GM21526 (cell line): ENCODE results near the gene ARHGAP4.

Experiments used
- ATAC-seq: cut with Tn5 transposase; IDR thresholded peaks from one replicate; pipeline ENCODE4 v1.9.1; 2021; ENCODE audit warnings: moderate library complexity; ENCODE audit not compliant: unreplicated experiment, low FRiP score

Gene ARHGAP4

DNA sequence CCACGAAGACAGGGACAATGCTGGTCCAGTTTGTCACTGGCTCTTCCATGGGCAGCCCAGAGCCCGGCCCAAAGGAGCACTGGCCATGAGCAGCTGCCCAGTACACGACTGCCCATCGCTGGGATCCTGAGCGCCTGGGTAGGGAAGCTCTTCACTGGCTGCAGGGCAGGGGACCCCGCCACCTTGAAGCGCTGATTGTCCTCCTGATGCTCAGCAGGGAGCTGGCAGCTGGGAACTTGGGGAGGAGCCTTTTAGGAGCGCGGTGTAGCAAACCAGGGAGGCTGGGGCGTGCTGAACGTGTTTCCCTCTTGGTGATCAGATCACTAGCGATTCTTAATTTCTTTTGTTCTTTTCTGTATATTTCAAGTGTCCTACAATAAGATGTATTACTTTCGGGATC, 41.9 kb downstream of the ARHGAP4 start:
- ATAC-seq = no peak

DNA sequence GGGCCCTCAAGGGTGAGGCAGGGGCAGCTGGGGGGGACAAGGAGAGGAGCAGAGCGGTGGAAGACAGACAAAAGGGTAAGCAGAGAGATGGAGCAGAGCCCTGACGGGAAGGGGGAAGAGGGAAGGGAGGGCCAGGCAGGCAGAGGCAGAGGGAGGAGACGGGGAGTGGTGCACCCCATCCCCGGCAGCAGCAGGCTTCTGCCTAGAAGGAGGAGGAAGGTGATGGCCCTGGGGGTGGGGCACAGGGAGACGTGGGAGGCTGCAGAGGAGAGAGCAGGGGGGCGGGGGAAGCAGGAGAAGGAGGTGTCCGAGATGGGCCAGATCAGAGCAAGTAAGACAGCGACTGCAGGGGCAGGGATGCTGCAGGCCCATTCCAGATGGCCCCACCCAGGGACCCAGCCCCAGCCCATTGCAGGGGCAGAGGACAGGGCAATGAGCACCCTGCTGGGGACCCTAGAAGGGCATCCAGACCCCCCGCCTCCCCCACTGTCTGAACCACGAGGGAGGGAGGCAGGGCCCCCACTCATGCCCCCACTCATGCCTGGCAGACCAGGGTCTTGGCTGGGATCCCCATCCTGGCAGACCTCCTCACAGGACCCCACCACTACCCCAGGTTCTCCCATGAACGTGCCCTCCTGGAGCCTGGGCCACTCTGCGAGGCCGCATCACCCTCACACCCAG, 42.8 kb downstream of the ARHGAP4 start:
- ATAC-seq = no peak

DNA sequence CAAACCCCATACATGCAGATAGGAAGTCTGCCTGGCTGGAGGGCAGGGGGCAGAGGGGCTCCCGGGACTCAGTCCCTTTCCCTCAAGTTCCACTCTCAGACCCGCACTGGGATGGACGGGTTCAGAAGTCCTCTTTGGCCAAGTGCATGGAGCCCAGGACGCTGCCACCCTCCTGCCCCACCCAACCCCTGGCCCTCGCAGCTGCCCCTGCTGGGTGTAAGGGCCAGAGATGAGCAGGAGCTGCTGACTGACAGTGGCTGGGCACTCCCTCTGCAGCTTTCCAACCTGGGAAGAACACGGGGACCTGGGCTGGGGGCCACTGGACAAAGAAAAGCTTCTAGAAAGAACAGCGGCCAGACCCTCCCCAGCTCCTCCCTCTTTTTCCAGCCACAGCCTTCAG, 43.5 kb downstream of the ARHGAP4 start:
- ATAC-seq = no peak

DNA sequence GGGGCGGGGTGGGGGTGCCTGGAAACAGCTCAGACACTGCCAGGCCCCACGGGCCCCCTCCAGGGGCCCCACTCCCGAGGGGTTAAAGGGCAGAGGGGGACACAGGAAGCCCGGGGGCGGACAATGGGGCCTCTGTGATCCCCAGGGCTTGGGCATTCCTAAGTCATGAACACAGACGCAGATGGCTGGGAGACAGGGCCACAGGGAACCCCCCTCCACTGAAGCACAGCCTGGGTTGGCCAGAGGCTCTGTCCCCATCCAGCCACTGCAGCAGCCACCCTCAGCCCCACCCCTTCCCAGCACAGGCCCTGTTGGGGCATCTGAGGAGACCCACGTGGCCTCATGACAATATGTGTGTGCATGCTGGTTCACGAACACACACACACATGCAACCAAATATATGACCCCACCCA, 44.0 kb downstream of the ARHGAP4 start:
- ATAC-seq = no peak

DNA sequence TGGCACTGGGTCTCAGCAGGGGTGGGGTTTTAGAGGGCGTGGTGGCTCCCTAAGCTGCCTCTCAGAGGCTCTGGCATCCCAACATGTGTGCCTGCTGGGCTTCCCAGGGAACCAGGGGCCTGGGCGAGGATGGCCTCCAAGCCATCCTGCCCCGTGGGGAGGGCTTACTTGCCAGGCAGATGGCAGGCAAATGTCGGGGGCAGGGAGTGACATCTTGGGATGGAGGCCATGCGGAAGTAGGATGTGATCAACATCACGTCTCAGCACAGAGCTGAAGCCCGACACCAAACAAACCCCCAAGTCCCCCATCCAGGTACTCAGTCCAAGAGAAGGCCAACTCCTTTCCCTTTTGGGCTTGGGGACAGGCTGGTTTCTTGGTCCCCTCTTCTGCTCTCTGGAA, 44.8 kb downstream of the ARHGAP4 start:
- no peak for ATAC-seq

DNA sequence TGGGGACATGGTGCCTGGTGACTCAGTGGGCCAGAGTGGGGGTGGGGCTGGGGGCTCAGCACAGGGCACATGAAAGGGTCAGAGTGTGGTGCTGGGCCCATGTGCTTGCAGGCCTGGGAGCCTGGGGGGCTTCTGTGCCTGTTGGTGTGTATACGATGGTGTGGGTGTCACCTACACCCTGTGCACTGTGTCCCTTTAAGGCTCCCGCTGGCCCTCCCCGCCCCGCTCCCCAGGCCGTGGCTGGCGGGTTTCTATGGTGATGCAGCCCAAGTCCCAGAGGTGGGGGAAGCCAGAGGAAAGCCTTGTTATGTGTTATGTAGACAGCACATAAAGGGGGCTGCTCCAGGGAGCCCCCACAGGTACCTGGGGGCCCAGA, 45.6 kb downstream of the ARHGAP4 start:
- no peak for ATAC-seq

DNA sequence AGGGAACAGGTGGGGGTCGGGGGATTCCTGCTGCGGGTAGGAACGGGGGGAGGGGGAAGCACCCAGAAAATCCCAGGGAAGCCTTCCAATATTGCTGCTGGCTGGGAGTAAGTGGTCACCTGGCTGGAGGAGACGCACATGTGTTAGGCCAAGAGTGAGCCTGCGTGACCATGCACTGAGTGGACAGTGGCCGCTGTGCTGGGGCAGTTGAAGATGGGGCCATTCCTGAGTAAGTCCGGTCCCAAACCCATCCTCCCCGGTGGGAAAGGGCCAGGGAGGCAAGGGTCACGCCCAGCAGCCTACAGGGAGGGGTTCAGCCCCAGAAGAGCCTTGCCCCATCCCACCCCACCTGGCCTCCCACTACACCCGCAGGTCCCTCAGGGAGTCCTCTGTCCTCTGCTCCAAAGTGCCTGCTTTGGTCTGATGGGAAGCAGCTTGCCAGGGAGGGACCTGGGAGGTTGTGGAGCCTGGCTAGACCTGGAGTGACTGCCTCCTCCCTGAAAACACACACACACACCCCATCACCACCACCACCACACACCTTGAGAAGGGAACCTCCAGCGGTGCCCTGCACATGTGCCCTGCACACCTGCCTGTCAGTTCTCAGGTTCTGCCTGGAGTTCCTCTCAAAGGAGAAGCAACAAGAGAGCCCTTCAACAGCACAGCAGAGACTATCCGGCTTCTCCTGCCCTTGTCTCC, 46.2 kb downstream of the ARHGAP4 start:
- no peak for ATAC-seq

DNA sequence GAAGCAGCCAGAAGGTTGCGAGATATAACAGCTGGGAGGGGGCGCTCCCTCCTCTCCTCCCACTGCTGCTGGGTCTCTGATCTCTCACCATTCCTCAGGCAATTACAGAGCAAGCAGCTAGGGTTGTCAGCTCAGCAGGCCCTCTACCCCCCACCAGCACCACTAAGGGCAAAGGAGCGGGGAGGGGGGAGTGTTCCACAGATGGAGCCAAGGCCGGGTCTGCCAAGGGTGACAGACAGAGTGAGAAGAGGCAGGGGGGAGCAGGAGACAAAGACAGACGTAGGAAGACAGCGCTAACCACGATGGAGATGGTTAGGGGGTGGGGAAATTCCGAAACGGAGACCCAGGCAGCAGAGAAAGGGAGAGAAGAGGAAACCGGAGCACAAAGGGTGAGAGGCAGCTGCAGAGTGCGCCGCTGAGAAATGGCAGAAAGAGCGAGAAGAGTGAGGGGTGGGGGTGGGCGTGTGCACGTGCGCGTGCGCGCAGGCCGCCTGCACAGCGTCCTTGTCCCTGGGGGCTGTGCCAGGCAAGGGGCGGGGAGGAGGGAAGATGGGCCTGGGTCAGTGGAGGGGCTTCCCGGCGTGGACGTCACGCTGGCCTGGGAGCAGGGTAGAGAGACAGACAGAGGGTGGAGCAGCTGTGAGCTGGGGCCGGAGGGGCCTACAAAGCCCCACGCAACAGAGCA, 47.0 kb downstream of the ARHGAP4 start:
- no peak for ATAC-seq

DNA sequence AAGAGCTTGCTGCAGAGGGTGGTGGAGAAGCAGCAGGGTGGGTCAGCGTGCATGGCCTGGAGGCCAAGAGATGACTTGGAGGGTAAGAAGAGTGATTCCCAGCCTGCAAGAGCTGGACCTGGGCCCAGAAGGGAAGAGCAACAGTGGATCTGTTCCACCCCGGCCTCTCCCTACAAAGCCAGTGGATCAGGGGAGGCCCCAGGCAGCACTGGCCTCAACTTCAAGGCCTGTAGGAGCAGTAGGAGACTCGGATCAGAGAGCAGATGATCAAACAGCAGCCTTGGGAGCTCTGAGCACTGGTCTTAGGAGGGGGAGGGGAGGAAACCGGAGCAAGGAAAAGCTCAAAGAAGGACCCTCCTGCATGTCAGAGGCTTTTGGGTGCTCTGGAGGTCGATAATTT, 47.7 kb downstream of the ARHGAP4 start:
- ATAC-seq = no peak

DNA sequence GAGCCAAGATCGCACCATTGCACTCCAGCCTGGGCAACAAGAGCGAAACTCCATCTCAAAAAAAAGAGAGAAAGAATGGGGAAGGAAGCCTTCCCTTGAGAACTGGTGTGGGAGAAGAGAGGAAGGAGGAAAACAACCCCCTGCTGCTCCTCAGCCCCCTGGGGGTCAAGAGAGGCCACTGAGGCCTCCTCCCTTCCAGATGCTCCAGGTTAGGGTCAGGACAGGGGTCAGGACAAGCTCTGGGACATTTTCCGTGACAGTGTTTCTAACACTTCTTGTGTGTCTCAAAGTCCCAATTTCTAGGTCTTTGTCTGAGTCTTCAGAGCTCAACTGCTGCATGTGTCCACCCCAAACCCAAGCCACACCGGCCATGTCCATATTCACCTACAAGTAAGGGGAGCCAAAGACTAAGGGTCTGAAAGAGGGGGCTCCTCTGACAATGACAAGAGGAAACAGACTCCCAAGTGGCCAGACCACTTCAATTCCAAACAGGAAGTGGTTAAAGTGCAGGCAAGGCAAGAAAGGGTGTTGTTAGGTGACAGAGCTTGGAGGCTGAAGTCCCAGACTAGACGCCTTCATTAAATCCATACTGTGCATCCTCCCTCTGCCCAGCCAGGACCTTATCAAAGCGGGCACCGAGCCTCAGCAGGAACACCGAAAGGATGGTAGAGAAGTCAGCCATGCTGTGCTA, 48.3 kb downstream of the ARHGAP4 start:
- ATAC-seq = no peak

DNA sequence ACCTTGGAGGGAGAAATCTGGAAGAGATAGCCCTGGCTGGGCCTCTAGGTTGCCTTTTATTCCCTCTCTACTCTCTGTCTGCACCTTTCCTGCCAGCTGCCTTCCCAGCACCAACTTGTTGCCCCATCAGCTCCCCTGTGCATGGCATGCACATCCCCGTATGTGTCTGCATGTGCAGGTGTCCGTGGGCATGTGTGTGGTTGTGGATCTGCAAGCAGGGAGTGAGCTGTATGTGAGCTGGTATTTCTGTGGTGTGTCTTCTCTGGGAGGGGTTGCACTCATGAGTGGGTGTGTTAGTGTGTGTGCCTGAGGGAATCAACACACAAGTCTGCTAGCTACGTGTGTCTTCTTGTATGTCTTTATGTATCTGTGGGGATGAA, 50.0 kb downstream of the ARHGAP4 start:
- ATAC-seq = no peak

DNA sequence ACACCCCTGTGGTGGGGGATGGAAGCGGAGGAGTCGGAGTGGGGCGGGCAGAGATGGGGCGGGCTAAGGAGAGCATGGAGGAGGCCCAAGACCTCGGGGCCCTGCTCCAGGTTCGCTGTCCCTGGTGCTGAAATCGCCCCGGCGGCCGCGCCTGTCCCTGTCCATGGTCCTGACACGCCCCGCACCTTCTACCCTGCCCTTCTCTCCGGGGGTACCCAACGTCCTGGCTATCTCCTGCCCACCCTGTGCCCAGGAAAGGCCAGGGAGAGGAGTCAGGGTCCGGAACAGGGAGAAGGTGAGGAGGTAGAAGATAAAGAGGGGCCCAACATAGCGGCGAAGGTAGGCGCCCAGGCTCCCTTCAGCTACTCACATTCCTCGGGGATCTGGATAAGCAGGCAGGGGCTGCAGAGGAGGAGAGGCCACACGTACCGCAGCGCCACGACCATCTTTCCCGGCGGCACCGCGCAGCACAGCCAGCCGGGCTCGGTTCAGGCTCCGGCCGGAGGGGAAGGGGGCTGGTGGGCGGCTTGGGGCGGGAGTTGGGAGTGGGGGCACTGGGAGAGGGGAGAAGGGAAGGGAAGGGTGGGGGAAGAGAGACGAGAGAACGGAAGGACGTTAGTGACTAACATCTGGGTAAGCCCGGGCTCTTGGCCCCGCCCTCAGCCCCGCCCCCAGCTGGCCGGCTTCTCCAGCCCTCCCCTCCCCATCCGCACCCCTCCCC, 50.5 kb downstream of the ARHGAP4 start:
- peak; percentile 48 for ATAC-seq

DNA sequence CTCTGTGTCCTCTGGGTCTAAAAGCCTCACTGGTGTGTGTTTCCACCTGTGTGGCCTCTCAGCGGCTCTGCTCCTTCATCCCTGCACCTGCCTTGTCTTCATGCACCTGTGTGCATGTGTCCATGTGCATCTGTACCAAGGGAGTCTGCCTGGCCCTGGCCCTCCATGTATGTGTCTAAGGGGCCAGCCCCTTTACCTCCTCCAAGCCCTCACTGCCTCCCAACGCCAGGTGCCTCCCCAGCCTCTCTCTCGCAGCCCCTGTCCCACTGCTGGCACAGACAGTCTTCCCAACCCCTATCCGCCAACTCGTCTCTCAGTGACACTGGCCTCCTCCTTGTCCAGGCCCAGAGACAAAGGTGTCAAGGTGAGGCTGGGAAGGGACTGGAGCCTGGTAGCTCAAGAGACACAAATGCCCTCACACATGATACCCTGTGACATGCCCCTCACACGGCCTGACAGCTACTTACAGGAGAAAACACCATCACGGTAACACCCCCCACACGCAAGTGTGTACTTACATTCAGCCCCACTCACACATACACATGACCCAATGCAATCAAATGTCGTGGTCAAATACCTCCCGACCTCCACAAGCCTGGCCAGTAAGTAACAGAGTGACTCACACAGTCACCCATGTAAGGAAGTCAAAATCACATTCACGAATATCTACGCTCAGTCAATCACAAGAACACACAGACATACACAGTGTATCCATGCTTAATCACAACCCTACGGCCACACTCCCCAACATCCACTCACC, 51.5 kb downstream of the ARHGAP4 start:
- no peak for ATAC-seq

DNA sequence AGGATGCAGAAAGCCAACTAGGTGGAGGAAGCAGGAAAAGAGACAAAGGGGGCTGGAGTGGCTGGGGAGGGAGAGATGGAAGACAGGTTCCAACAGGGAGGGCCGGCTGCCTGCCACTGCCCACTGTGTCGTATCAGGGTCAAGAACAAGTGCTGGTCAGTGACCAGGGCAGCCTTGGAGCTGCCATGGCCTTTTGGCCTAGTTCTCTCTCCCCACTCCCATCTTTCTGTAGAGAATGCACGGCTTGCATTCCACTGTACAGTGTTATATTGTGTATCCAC, 52.0 kb downstream of the ARHGAP4 start:
- no peak for ATAC-seq

DNA sequence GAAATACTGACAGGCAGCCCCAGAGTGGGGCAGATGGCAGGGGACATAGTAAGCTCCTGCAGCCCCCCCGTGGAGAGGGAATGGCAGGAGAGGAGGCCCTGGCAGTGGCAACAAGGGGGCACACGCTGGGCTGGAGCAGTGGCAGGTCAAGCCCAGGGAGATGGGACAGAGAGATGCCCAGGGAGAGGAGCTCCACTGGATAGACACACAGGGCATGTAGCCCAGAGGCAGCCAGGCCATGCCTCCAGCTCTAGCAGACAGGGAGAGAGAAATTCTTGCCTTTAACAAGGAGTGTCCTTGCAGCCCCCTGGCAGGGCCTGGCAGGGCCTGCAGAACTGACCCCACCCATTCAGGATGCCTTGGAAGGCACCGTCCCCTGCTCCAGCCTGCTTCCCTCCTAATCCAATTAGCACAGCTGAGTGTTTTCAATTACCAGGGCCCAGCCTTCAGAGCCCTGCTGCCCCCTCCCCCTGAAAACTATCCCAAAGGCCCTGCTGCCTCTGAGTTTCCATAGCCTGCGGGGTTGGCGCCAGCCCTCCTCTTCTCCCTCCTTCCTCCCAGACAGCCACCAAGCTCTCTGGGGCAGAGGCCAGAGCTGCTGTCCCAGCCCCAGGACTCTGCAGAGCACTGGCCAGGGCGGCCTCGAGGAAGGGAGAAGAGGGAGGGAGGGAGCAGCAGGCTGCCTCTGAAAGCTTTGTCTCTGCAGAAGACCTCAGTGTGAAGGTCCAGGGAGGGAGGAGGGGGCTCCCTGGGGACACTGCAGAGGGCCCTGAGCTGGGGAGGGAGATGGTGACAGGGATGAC, 52.6 kb downstream of the ARHGAP4 start:
- no peak for ATAC-seq

DNA sequence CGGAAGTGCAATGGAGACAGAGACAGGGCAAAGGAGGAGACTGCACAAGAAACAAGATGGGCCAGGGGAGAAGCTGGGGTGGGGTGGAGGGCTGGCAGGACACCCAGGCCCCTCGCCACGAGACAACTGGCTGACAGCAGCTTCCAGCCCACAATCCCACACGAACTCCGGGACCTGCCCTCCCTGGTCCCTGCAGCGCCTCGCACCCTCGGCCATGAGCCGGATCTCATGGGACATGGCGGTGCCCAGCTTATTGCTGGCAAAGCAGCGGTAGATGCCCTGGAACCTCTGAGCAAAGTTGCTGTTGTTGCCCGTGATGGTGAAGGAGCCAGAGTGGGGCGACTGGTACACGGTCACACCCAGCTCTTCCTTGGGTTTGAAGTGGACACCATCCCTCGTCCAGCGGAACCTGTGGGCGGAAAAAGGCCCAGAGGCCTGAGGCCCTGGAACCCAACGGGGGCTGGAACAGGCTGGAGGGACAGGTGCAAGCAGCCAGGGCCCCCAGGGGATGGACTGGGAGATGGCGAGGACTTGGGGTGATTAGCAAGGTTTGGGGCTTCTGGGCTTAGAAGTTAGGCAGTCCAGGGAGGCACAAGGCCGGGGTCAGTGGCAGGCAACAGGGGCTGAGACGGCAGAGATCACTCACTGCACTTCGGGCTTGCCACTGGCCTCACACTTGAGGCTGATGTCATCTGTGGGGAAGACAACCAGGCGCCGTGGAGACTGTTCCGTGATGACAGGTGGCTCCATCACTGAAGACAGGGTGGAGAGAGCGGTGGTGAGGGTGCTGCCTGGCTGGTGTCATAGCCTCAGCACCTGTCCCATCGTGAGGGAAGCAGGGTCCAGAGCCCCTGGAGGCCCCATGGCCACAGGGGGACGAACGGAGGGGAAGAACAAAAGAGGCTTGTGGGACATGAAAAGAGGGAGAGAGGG, 53.9 kb downstream of the ARHGAP4 start:
- no peak for ATAC-seq

DNA sequence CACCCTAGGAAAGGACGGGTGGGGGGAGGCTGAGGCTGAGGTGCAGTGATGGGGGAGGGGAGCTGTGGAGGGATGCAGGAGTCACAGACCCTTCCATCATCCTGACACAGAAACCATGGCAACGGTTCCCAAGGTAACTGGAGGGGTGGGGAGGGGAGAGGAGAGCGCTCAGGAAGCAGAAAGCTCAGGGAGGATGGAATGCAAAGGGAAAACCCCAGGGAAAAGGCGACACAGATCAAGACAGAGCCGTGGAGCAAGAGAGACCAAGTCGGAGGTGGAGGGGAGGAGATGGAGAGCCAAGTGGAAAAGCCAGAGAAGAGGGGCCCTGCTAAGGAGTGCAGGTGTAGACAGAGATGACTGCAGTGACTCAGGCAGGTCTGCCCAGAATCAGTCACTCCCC, 54.6 kb downstream of the ARHGAP4 start:
- no peak for ATAC-seq

DNA sequence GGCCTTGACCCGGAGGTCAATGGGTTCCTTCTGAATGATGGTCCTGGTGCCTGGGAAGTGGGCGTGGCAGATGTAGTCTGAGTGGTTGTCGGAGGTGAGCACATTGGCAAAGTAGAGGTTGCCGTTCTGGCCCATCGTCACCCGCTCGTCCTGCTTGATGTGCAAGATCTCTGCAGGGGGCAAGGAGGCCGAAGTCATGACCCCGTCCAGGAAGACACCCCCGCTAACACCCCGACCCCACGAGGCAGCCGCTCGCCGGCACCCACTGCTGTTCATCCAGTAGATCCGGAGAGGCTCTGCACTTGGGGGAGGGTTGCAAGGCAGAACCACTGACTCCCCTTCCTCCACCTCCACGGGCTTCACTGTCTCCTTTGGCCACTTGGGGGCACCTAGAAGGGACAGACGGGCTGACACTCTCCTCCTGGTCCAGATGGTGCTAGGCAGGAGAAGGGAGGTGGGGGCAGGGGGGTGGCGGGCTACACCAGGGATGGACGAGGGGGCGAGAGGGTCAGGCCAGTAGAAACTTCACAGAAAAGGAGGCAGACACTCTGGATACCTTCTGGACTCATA, 55.2 kb downstream of the ARHGAP4 start:
- no peak for ATAC-seq
